A549 (cell line): ENCODE data around the gene ELMO3. TPM values are rescaled to one million over a fixed set of nuclear protein-coding genes. Genes with fewer than 3 reads are reported as not detected.

Experiments
- BHLHE40 ChIP-seq: IDR thresholded peaks from 2 replicates; pipeline ENCODE4 v1.6.1; 2012; ENCODE audit warnings: low read depth, low read length, inconsistent platforms
- CBX8 ChIP-seq: fragments of 200-600 bp; sonication (generic); IDR thresholded peaks from 2 replicates; pipeline ENCODE4 v1.6.1; 2016
- CHD4 ChIP-seq: fragments of 200-600 bp; sonication (generic); IDR thresholded peaks from 2 replicates; pipeline ENCODE4 v1.6.1; 2016; ENCODE audit warnings: antibody characterized with exemption, mild to moderate bottlenecking, borderline replicate concordance
- EHMT2 ChIP-seq: fragments of 200-600 bp; sonication (generic); IDR thresholded peaks from 2 replicates; pipeline ENCODE4 v1.6.1; 2016; ENCODE audit warnings: antibody characterized with exemption, low read depth, mild to moderate bottlenecking, moderate library complexity
- FOSL2 ChIP-seq, 2 experiments: fragments of 450-650 bp in 1 of 2; fragments of >200 bp in 1 of 2; sonication (Bioruptor Twin) in 1 of 2; formaldehyde crosslinking; IDR thresholded peaks; 2 replicates each; pipeline versions ENCODE4 v1.5.0 to v1.6.1; 2016 to 2020; ENCODE audit warnings: mild to moderate bottlenecking in 1 of 2, moderate library complexity in 1 of 2
- HEYL ChIP-seq: fragments of 250-450 bp; sonication (Bioruptor Pico); IDR thresholded peaks from 2 replicates; pipeline ENCODE4 v1.8.0; 2021; ENCODE audit warnings: mild to moderate bottlenecking, moderate library complexity
- HOXA7 ChIP-seq: fragments of 250-450 bp; sonication (Bioruptor Pico); IDR thresholded peaks from 2 replicates; pipeline ENCODE4 v1.5.0; 2020; ENCODE audit warnings: mild to moderate bottlenecking, moderate library complexity
- HOXB13 ChIP-seq: fragments of 250-450 bp; sonication (Bioruptor Pico); IDR thresholded peaks from 2 replicates; pipeline ENCODE4 v1.5.0; 2020; ENCODE audit warnings: low read depth, mild to moderate bottlenecking, moderate library complexity
- HOXB5 ChIP-seq: fragments of 250-450 bp; sonication (Bioruptor Pico); IDR thresholded peaks from 2 replicates; pipeline ENCODE4 v1.5.0; 2020; ENCODE audit warnings: mild to moderate bottlenecking, moderate library complexity
- JUN ChIP-seq, 2 experiments: fragments of >200 bp; sonication (Bioruptor Twin); formaldehyde crosslinking; IDR thresholded peaks; 2 replicates in 1 of 2; 3 replicates in 1 of 2; pipeline ENCODE4 v1.6.1; 2016 to 2017
- JUNB ChIP-seq: fragments of >200 bp; sonication (Bioruptor Twin); formaldehyde crosslinking; IDR thresholded peaks from 2 replicates; pipeline ENCODE4 v1.6.1; 2016
- KDM1A ChIP-seq: fragments of 200-600 bp; sonication (generic); IDR thresholded peaks from 2 replicates; pipeline ENCODE4 v1.6.1; 2016; ENCODE audit warnings: low read depth, mild to moderate bottlenecking
- KDM5A ChIP-seq: fragments of 200-600 bp; sonication (generic); IDR thresholded peaks from 2 replicates; pipeline ENCODE4 v1.6.1; 2016; ENCODE audit warnings: antibody characterized with exemption, mild to moderate bottlenecking
- MAX ChIP-seq: IDR thresholded peaks from 2 replicates; pipeline ENCODE4 v1.6.1; 2012
- MAZ ChIP-seq: fragments of 150-350 bp; IDR thresholded peaks from 2 replicates; pipeline ENCODE4 v1.6.1; 2014; ENCODE audit warnings: antibody characterized with exemption, low read depth, low read length, borderline replicate concordance
- MYC ChIP-seq: IDR thresholded peaks from 2 replicates; pipeline ENCODE4 v1.6.1; 2012; ENCODE audit warnings: mild to moderate bottlenecking, inconsistent platforms, low read length, improper control_type of control experiment, borderline replicate concordance
- NFE2L2 ChIP-seq: fragments of 150-350 bp; conservative IDR thresholded peaks from 2 replicates; pipeline ENCODE4 v1.6.1; 2014; ENCODE audit warnings: low read length
- NR3C1 ChIP-seq: fragments of >200 bp; sonication (Bioruptor Twin); formaldehyde crosslinking; IDR thresholded peaks from 3 replicates; pipeline ENCODE4 v1.6.1; 2017
- PBX3 ChIP-seq: IDR thresholded peaks from 2 replicates; pipeline ENCODE4 v1.6.1; 2012
- POLR2AphosphoS2 ChIP-seq: conservative IDR thresholded peaks from 2 replicates; pipeline ENCODE4 v1.6.1; 2012; ENCODE audit warnings: low read length, improper control_type of control experiment, inconsistent platforms
- RAD21 ChIP-seq, 2 experiments: fragments of >200 bp in 1 of 2; sonication (Bioruptor Twin) in 1 of 2; formaldehyde crosslinking in 1 of 2; IDR thresholded peaks in 1 of 2; conservative IDR thresholded peaks in 1 of 2; 2 replicates in 1 of 2; 3 replicates in 1 of 2; pipeline ENCODE4 v1.6.1; 2012 to 2018; ENCODE audit warnings: inconsistent platforms in 1 of 2
- RARB ChIP-seq: fragments of 250-450 bp; sonication (Bioruptor Pico); IDR thresholded peaks from 2 replicates; pipeline ENCODE4 v1.8.0; 2021; ENCODE audit warnings: mild to moderate bottlenecking, moderate library complexity
- REST ChIP-seq: fragments of 200-600 bp; sonication (generic); IDR thresholded peaks from 2 replicates; pipeline ENCODE4 v1.6.1; 2016; ENCODE audit warnings: antibody characterized with exemption, mild to moderate bottlenecking, moderate library complexity
- SMC3 ChIP-seq: fragments of >200 bp; sonication (Bioruptor Twin); formaldehyde crosslinking; IDR thresholded peaks from 3 replicates; pipeline ENCODE4 v1.6.1; 2018; ENCODE audit warnings: inconsistent platforms
- SREBF2 ChIP-seq: fragments of 450-650 bp; IDR thresholded peaks from 2 replicates; pipeline ENCODE4 v1.6.1; 2014; ENCODE audit warnings: mild to moderate bottlenecking, moderate library complexity
- USF2 ChIP-seq: fragments of 450-650 bp; IDR thresholded peaks from 2 replicates; pipeline ENCODE4 v1.6.1; 2014; ENCODE audit warnings: antibody characterized with exemption
- ZC3H11A ChIP-seq: fragments of 450-650 bp; IDR thresholded peaks from 2 replicates; pipeline ENCODE4 v1.6.1; 2014; ENCODE audit warnings: antibody characterized with exemption, mild to moderate bottlenecking
- ZNF302 ChIP-seq: fragments of 250-450 bp; sonication (Bioruptor Pico); IDR thresholded peaks from 2 replicates; pipeline ENCODE4 v1.9.0; 2021; ENCODE audit warnings: inconsistent platforms, mild to moderate bottlenecking, moderate library complexity
- polyA plus RNA-seq, 4 experiments: library from polyadenylated mRNA; depleted of rRNA in 3 of 4; stranded (reverse); fragments of >200 nt; fragmentation: RNase III in 1 of 4; extraction: RNeasy Plus Mini Kit Qiagen cat#74134 plus additional on column Dnase treatment in 1 of 4; gene quantifications; 2 replicates in 3 of 4; 3 replicates in 1 of 4; pipeline ENCODE4 v1.2.3, GENCODE V29; 2011 to 2017

Gene ELMO3
- polyA plus RNA-seq, 2 of the 4 experiments (the other 2 are of a cell fraction): 0.62 to 1.4 TPM

GRCh38 chr16:67184995-67185650, 13.8 kb upstream of the ELMO3 start (continued):
- TF ChIP-seq BHLHE40 (no peak), HOXB5 (peak; percentile 70; the same call in 1 of the 2 replicates), NR3C1 (no peak), NFE2L2 (no peak), REST (peak; percentile 98), FOSL2 (IDR thresholded peaks at IDR 0.05) (no peak), FOSL2 (CRISPR knock-in tag; IDR thresholded peaks at IDR 0.05) (no peak), MAZ (0 out of 2 replicates have a peak, but pooled peaks have one; percentile 47), MAX (peak; percentile 77), RARB (CRISPR knock-in tag) (no peak), SREBF2 (no peak), SMC3 (peak; percentile 91), HOXA7 (CRISPR knock-in tag) (no peak), RAD21 (conservative IDR thresholded peaks at IDR 0.05 in 1 of 2, IDR thresholded peaks at IDR 0.05 in 1 of 2) (peak; percentile 73 to 74), CBX8 (no peak), JUNB (no peak), PBX3 (no peak), KDM5A (no peak), CHD4 (no peak), ZNF302 (CRISPR knock-in tag) (no peak), MYC (0 out of 2 replicates have a peak, but pooled peaks have one; percentile 57), USF2 (no peak), HOXB13 (CRISPR knock-in tag) (peak; percentile 67; the same call in 1 of the 2 replicates), HEYL (CRISPR knock-in tag) (no peak), JUN (IDR thresholded peaks at IDR 0.05) (no peak), KDM1A (no peak), ZC3H11A (no peak), EHMT2 (peak; percentile 62), POLR2AphosphoS2 (no peak)
